ENCODE measurements around the gene DLK2.

DNA sequence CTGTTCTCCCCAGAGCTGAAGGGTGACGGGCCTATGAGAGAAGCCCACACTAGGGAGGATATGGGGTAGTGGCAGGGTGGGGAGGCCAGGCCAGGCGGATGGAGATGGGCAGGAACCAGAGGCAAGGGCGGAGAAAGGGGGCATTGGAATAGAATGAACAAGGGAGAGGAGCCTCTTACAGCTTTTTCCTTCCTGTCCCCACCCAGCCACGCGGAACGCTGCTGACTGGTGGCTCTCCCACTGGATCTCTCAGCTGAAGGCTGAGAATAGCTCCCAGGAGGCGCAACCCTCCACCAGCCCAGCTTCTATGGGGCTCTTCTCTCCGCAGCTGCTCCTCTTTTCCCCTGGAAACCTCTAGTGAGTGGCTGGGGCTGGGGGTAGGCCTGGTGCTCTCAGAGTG lies 10.8 kb downstream of the DLK2 start:
- TF ChIP-seq, protein P1, sequence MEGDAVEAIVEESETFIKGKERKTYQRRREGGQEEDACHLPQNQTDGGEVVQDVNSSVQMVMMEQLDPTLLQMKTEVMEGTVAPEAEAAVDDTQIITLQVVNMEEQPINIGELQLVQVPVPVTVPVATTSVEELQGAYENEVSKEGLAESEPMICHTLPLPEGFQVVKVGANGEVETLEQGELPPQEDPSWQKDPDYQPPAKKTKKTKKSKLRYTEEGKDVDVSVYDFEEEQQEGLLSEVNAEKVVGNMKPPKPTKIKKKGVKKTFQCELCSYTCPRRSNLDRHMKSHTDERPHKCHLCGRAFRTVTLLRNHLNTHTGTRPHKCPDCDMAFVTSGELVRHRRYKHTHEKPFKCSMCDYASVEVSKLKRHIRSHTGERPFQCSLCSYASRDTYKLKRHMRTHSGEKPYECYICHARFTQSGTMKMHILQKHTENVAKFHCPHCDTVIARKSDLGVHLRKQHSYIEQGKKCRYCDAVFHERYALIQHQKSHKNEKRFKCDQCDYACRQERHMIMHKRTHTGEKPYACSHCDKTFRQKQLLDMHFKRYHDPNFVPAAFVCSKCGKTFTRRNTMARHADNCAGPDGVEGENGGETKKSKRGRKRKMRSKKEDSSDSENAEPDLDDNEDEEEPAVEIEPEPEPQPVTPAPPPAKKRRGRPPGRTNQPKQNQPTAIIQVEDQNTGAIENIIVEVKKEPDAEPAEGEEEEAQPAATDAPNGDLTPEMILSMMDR (conservative IDR thresholded peaks at IDR 0.05; ENCODE audit: low read depth, low read length) = no peak
- TF ChIP-seq EZH2phosphoT487 (IDR thresholded peaks at IDR 0.05; ENCODE audit: borderline replicate concordance, low read length) = no peak

All from PC-3 (cell line).